Bronchial epithelial cell (primary cell): ENCODE data around the gene MRPL36. TPM values are rescaled to one million over a fixed set of nuclear protein-coding genes. Genes with fewer than 3 reads are reported as not detected.
A peak's percentile ranks its signal among the peaks of the same experiment; 100 is the strongest.

Source experiments
- DNase-seq: peaks from one replicate; pipeline ENCODE4 v3.0.0-alpha.2; 2010; ENCODE audit warnings: low read depth
- FAIRE-seq: peaks from 2 replicates; lab custom pipeline; 2011; peaks lifted over from hg19 to GRCh38; lab: Jason Lieb, UNC
- H3K27me3 ChIP-seq: 2 replicates; pipeline ENCODE4 v1.5.1; 2011; ENCODE audit warnings: low read length; ENCODE audit not compliant: control insufficient read depth, insufficient read depth
- H3K36me3 ChIP-seq: 2 replicates; pipeline ENCODE4 v1.5.1; 2011; ENCODE audit warnings: low read length; ENCODE audit not compliant: control insufficient read depth, insufficient read depth
- H3K4me3 ChIP-seq: 2 replicates; pipeline ENCODE4 v1.5.1; 2011; ENCODE audit warnings: mild to moderate bottlenecking, low read depth, low read length, control low read depth
- CTCF ChIP-seq: IDR thresholded peaks from 2 replicates; pipeline ENCODE4 v1.5.1; 2011; ENCODE audit warnings: mild to moderate bottlenecking, moderate library complexity, low read length, control low read depth, inconsistent platforms; ENCODE audit not compliant: insufficient read depth, severe bottlenecking
- total RNA-seq: library from RNA; depleted of rRNA; stranded (reverse); fragments of >200 nt; gene quantifications from 2 replicates; pipeline ENCODE4 v1.2.1, GENCODE V29; 2014

The MRPL36 gene
- total RNA-seq, 1 donor from 2014 or later, result 61.1 TPM

GRCh38 chr5:1784197-1785050 lies 15.2 kb downstream of the MRPL36 start:
- Histone ChIP-seq H3K36me3 (no peaks in the 10 kb centered on the region), H3K27me3 (peaks cover 3% of the 10 kb centered on the region), H3K4me3 (no peak overlapping the region)
- FAIRE-seq (peak; percentile 68), DNase-seq (no peak)
- TF ChIP-seq CTCF, result no peak

GRCh38 chr5:1783216-1783554 lies 16.5 kb downstream of the MRPL36 start:
- Histone ChIP-seq H3K27me3 (peaks cover 3% of the 10 kb centered on the region), H3K4me3 (no peak overlapping the region), H3K36me3 (no peaks in the 10 kb centered on the region)
- no peak for TF ChIP-seq CTCF
- FAIRE-seq (no peak), DNase-seq (no peak)

- TF ChIP-seq CTCF, result no peak
- Histone ChIP-seq H3K36me3 (no peaks in the 10 kb centered on the region), H3K4me3 (no peak overlapping the region), H3K27me3 (peaks cover 3% of the 10 kb centered on the region)
- FAIRE-seq (peak; percentile 99), DNase-seq (no peak)
Observed at GRCh38 chr5:1782385-1783215, 17.0 kb downstream of the MRPL36 start.

- Histone ChIP-seq H3K4me3 (no peak overlapping the region), H3K27me3 (peaks cover 3% of the 10 kb centered on the region), H3K36me3 (no peaks in the 10 kb centered on the region)
- FAIRE-seq (no peak), DNase-seq (no peak)
- TF ChIP-seq CTCF, result no peak
Observed at GRCh38 chr5:1781726-1782384, 17.8 kb downstream of the MRPL36 start.

- Histone ChIP-seq H3K36me3 (no peaks in the 10 kb centered on the region), H3K27me3 (peaks cover 3% of the 10 kb centered on the region), H3K4me3 (no peak overlapping the region)
- DNase-seq (no peak), FAIRE-seq (no peak)
- no peak for TF ChIP-seq CTCF
Observed at GRCh38 chr5:1781107-1781506, 18.5 kb downstream of the MRPL36 start.
